Astrocyte of the spinal cord (primary cell): ENCODE data around the gene VPS33A.

Experiments used
- DNase-seq: peaks from one replicate; pipeline ENCODE4 v3.0.0; 2011; ENCODE audit warnings: low read depth, low spot score
- H3K4me3 ChIP-seq: 2 replicates; pipeline ENCODE4 v1.5.1; 2011; ENCODE audit warnings: low read depth, mild to moderate bottlenecking, low read length, moderate library complexity
- CTCF ChIP-seq: IDR thresholded peaks from 2 replicates; pipeline ENCODE4 v1.5.1; 2012; ENCODE audit warnings: low read depth, mild to moderate bottlenecking, low read length, inconsistent platforms
- in situ Hi-C: cut with HindIII; loops from 2 replicates; pipeline ENCODE4 v1.10.0; 2017; ENCODE audit warnings: low sequenced_read_pairs

VPS33A gene

GRCh38 chr12:122266230-122266901 lies at the start of gene VPS33A:
Gene VPS33A, minus strand, starts transcription at chr12:122266494. Its CDS starts 86 bp downstream, at chr12:122266408.
- TF ChIP-seq CTCF, result no peak
- peak within 1 kb of the TSS; percentile 97 for H3K4me3 ChIP-seq
- DNase-seq, result peak; percentile 98
- in situ Hi-C loops, result no loop called here

GRCh38 chr12:122312926-122313325 lies 46.6 kb upstream of the VPS33A start:
- in situ Hi-C loops, result no loop called here

GRCh38 chr12:122311696-122312095 lies 45.4 kb upstream of the VPS33A start:
- no peak for TF ChIP-seq CTCF
- in situ Hi-C loops, result no loop called here
- H3K4me3 ChIP-seq, result no peak overlapping the region
- DNase-seq, result no peak

More at GRCh38 chr12:122312926-122313325, 46.6 kb upstream of the VPS33A start:
- DNase-seq, result no peak
- H3K4me3 ChIP-seq, result no peak overlapping the region
- TF ChIP-seq CTCF, result no peak

DNA sequence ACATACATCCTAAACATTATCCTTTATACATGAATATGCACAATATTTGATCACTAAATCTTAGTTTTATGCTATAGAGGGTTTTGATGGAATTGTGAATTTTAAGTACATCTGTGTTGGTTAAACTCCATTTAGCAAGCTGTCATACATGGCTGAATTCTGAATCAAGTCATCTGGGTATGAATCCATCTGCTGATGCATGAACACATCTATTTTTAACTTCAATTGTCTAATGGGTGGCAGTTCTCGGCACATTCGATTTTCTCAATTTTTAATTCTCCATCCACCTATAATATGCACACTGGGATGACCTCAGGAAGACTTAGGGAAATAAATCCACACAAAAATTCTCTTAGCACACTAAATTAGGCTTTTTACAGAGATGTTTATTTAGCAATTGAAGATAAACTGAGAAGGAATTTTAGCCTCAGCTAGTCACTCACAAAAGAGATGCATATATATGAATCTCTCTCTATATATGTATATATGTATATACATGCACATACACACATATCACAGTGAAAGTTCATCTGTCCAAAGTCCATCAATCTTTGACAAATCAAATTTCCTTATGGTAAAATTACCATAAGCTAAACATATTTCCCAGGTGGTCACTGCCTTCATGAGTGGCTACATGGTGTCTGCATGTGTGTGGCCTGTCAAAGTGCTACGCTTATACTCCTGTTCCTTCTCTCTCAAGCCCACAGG lies 44.5 kb upstream of the VPS33A start:
- H3K4me3 ChIP-seq, result no peak overlapping the region
- in situ Hi-C loops, result no loop called here
- TF ChIP-seq CTCF, result no peak
- DNase-seq, result no peak

- H3K4me3 ChIP-seq, result no peak overlapping the region
- TF ChIP-seq CTCF, result no peak
- DNase-seq, result no peak
- in situ Hi-C loops, result no loop called here
These were observed 43.3 kb upstream of the VPS33A start for GRCh38 chr12:122309564-122310121.

- in situ Hi-C loops, result no loop called here
- no peak overlapping the region for H3K4me3 ChIP-seq
- DNase-seq, result peak; percentile 22
- TF ChIP-seq CTCF, result no peak
These were observed 42.5 kb upstream of the VPS33A start for GRCh38 chr12:122308811-122309210.
